CD4-positive, alpha-beta T cell treated with Interleukin-17A for 1 hour (primary cell): Measurements from ENCODE around the gene NOTCH2NLA.

ENCODE experiments used
- DNase-seq: peaks from one replicate; pipeline ENCODE4 v3.0.0-alpha.2; 2020

Gene NOTCH2NLA

DNA sequence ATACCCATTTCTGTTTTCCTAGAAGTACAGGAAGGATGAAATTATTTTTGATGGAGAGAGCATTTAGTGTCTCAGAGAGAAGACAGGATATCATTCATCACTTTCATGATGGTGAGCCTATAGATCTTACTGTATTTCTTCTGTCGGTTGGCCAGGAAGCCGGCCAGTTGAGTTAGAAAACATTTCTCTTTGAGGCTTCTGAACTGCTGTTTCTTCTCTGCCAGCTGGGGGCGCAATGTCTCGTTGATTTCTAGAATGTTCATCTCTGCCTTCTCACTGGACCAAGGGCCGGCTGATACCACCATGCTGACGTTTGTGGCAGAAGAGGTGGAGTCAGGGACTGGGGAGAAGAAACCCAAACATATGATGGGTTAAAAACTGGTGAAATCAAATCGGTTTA is 84.4 kb downstream of the NOTCH2NLA start, which contains the start of gene NBPF10:
Gene NBPF10 (minus strand): TSS at position 340 of the 400 bp plus-strand sequence. CDS start 35 bp downstream, at position 305.
- DNase-seq = peak; percentile 18
